Neural progenitor cell (in vitro differentiated cells): ENCODE data around the gene DNMT1.
"Not testable (repeated sequence)": the region's sequence is repeated elsewhere in the genome, so short reads cannot be mapped to it uniquely, and the experiment has no call there.

ENCODE experiments used
- EZH2phosphoT487 ChIP-seq: fragments of 200-600 bp; sonication (generic); IDR thresholded peaks from 2 replicates; pipeline ENCODE4 v1.6.1; 2017; ENCODE audit warnings: antibody characterized with exemption
- TF ChIP-seq, protein P1 (sequence below): fragments of 200-600 bp; sonication (generic); IDR thresholded peaks from 2 replicates; pipeline ENCODE4 v1.5.1; 2017; ENCODE audit warnings: antibody characterized with exemption, mild to moderate bottlenecking

DNA sequence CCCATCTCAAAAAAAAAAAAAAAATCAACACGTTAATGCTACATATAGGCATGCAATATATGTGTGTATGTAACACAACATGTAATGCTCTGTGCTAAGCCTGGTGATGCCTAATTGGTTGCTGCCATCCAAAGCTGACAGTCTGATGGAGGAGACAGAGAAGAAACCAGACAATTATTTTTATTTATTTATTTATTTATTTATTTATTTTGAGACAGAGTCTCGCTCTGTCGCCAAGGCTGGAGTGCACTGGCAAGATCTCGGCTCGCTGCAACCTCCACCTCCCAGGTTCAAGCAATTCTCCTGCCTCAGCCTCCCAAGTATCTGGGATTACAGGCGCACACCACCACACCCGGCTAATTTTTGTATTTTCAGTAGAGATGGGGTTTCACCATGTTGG, 40.7 kb upstream of the DNMT1 start:
- TF ChIP-seq, protein P1, sequence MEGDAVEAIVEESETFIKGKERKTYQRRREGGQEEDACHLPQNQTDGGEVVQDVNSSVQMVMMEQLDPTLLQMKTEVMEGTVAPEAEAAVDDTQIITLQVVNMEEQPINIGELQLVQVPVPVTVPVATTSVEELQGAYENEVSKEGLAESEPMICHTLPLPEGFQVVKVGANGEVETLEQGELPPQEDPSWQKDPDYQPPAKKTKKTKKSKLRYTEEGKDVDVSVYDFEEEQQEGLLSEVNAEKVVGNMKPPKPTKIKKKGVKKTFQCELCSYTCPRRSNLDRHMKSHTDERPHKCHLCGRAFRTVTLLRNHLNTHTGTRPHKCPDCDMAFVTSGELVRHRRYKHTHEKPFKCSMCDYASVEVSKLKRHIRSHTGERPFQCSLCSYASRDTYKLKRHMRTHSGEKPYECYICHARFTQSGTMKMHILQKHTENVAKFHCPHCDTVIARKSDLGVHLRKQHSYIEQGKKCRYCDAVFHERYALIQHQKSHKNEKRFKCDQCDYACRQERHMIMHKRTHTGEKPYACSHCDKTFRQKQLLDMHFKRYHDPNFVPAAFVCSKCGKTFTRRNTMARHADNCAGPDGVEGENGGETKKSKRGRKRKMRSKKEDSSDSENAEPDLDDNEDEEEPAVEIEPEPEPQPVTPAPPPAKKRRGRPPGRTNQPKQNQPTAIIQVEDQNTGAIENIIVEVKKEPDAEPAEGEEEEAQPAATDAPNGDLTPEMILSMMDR = not testable (repeated sequence)
- TF ChIP-seq EZH2phosphoT487 = not testable (repeated sequence)
